GM12878 (cell line): ENCODE data around the gene ALDH3A2. TPM values are rescaled to one million over a fixed set of nuclear protein-coding genes. Genes with fewer than 3 reads are reported as not detected.

ENCODE experiments used
- ATAC-seq: fragments of 200-7000 bp; cut with Tn5 transposase; 3 replicates; pipeline ENCODE4 v1.9.1; 2020; ENCODE audit warnings: mild to moderate bottlenecking, moderate library complexity
- BruUV-seq: library from RNA; stranded (reverse); fragments of 400-500 nt; replicated peaks from 2 replicates; lab custom pipeline; 2021; lab: Mats Ljungman, UMichigan
- CTCF ChIA-PET: fragments of 300-600 bp; sonication (Branson Sonifier 250); formaldehyde crosslinking; extraction: SDS; loops from one replicate; lab custom pipeline; 2021; ENCODE audit warnings: inconsistent platforms; lab: Yijun Ruan, JAX
- POLR2A ChIA-PET: fragments of 350-600 bp; formaldehyde crosslinking; extraction: SDS; loops from one replicate; lab custom pipeline; 2021; ENCODE audit warnings: inconsistent platforms; lab: Charles Lee
- RAD21 ChIA-PET: fragments of 300-600 bp; sonication (Branson Sonifier 250); formaldehyde crosslinking; loops from one replicate; lab custom pipeline; 2023; ENCODE audit warnings: antibody characterized with exemption; ENCODE audit not compliant: unreplicated experiment; lab: Charles Lee
- SMC1A ChIA-PET: fragments of 300-600 bp; sonication (Branson Sonifier 250); formaldehyde crosslinking; loops from one replicate; lab custom pipeline; 2023; ENCODE audit not compliant: unreplicated experiment, uncharacterized antibody; lab: Charles Lee
- DNase-seq: peaks from one replicate; pipeline ENCODE4 v3.0.0-alpha.2; 2011; ENCODE audit warnings: low read depth, low spot score
- FAIRE-seq: peaks from 3 replicates; lab custom pipeline; 2011; peaks lifted over from hg19 to GRCh38; lab: Jason Lieb, UNC
- H2AFZ ChIP-seq: 2 replicates; pipeline ENCODE4 v1.6.0; 2011; ENCODE audit warnings: low read depth, low read length, control low read depth; ENCODE audit not compliant: control insufficient read depth
- H3K27ac ChIP-seq: 2 replicates; pipeline ENCODE4 v1.5.1; 2011; ENCODE audit warnings: control low read depth; ENCODE audit not compliant: control insufficient read depth, insufficient read depth
- H3K27me3 ChIP-seq, 2 experiments: replicated peaks in 1 of 2; 2 replicates each; pipeline versions ENCODE4 v1.6.0 to v1.6.1; 2011; ENCODE audit warnings: low read length in 1 of 2; ENCODE audit not compliant: control insufficient read depth in 2 of 2, insufficient read depth in 2 of 2
- H3K36me3 ChIP-seq, 2 experiments: 2 replicates each; pipeline ENCODE4 v1.5.1; 2011; ENCODE audit warnings: low read length in 1 of 2; ENCODE audit not compliant: control insufficient read depth in 2 of 2, insufficient read depth in 2 of 2
- H3K4me1 ChIP-seq: 2 replicates; pipeline ENCODE4 v1.6.1; 2011; ENCODE audit warnings: mild to moderate bottlenecking, low read length, moderate library complexity, mixed read lengths; ENCODE audit not compliant: control insufficient read depth, insufficient read depth
- H3K4me2 ChIP-seq: 2 replicates; pipeline ENCODE4 v1.6.0; 2011; ENCODE audit warnings: control low read depth; ENCODE audit not compliant: control insufficient read depth, insufficient read depth
- H3K4me3 ChIP-seq: fragments of 200-600 bp; sonication (generic); 2 replicates; pipeline ENCODE4 v1.5.1; 2016
- H3K79me2 ChIP-seq: 2 replicates; pipeline ENCODE4 v1.6.0; 2011; ENCODE audit warnings: low read length; ENCODE audit not compliant: control insufficient read depth, insufficient read depth
- H3K9ac ChIP-seq: 2 replicates; pipeline ENCODE4 v1.8.0; 2011; ENCODE audit warnings: low read length, control low read depth, mixed read lengths; ENCODE audit not compliant: control insufficient read depth, insufficient read depth
- H3K9me3 ChIP-seq: replicated peaks from 3 replicates; pipeline ENCODE4 v1.5.1; 2011; ENCODE audit warnings: mild to moderate bottlenecking, low read length; ENCODE audit not compliant: control insufficient read depth, insufficient read depth
- H4K20me1 ChIP-seq: 2 replicates; pipeline ENCODE4 v1.6.0; 2011; ENCODE audit not compliant: control insufficient read depth, insufficient read depth
- BCL3 ChIP-seq: IDR thresholded peaks from 2 replicates; pipeline ENCODE4 v1.6.1; 2011; ENCODE audit warnings: borderline replicate concordance, low read depth, mild to moderate bottlenecking, moderate library complexity, low read length; ENCODE audit not compliant: insufficient read depth, poor library complexity, severe bottlenecking
- ETV6 ChIP-seq, 2 experiments: fragments of 450-650 bp in 1 of 2; IDR thresholded peaks in 1 of 2; conservative IDR thresholded peaks in 1 of 2; 2 replicates each; pipeline ENCODE4 v1.6.1; 2014; ENCODE audit warnings: antibody characterized with exemption in 1 of 2, borderline replicate concordance in 1 of 2, low read depth in 1 of 2, mild to moderate bottlenecking in 1 of 2, moderate library complexity in 1 of 2
- EZH2 ChIP-seq: IDR thresholded peaks from 2 replicates; pipeline ENCODE4 v1.6.1; 2012; ENCODE audit warnings: low read depth, mild to moderate bottlenecking, control low read depth, inconsistent platforms, low read length, borderline replicate concordance; ENCODE audit not compliant: control insufficient read depth
- FOXK2 ChIP-seq: fragments of 450-650 bp; IDR thresholded peaks from 2 replicates; pipeline ENCODE4 v1.6.1; 2017; ENCODE audit warnings: mild to moderate bottlenecking, moderate library complexity
- MXI1 ChIP-seq: fragments of 150-350 bp; IDR thresholded peaks from 2 replicates; pipeline ENCODE4 v1.6.1; 2011; ENCODE audit warnings: low read depth, mild to moderate bottlenecking, inconsistent platforms, low read length, improper control_type of control experiment
- NRF1 ChIP-seq: conservative IDR thresholded peaks from 2 replicates; pipeline ENCODE4 v1.6.1; 2011; ENCODE audit warnings: mild to moderate bottlenecking, low read depth, low read length, improper control_type of control experiment
- RBBP5 ChIP-seq: fragments of 200-600 bp; sonication (generic); conservative IDR thresholded peaks from 2 replicates; pipeline ENCODE4 v1.6.1; 2016
- RFX5 ChIP-seq: IDR thresholded peaks from 2 replicates; pipeline ENCODE4 v1.6.1; 2011; ENCODE audit warnings: low read depth, low read length, improper control_type of control experiment
- SPI1 ChIP-seq: IDR thresholded peaks from 2 replicates; pipeline ENCODE4 v1.6.1; 2011; ENCODE audit warnings: low read depth, mild to moderate bottlenecking, low read length, moderate library complexity, borderline replicate concordance; ENCODE audit not compliant: insufficient read depth
- SREBF2 ChIP-seq: IDR thresholded peaks from 2 replicates; pipeline ENCODE4 v1.6.1; 2012; ENCODE audit warnings: mild to moderate bottlenecking, low read length
- TAF1 ChIP-seq: IDR thresholded peaks from 2 replicates; pipeline ENCODE4 v1.6.1; 2011; ENCODE audit warnings: mild to moderate bottlenecking, low read depth, low read length, borderline replicate concordance
- TCF7 ChIP-seq: IDR thresholded peaks from 2 replicates; pipeline ENCODE4 v1.6.1; 2014; ENCODE audit warnings: antibody characterized with exemption, borderline replicate concordance
- WGBS: methylation state at CpG from one replicate; pipeline ENCODE4 v1.1.6; 2016; ENCODE audit warnings: low lambda C conversion rate; ENCODE audit not compliant: insufficient replicate concordance, insufficient coverage; ENCODE audit errors: missing lambda C conversion rate; 5-methylcytosine and 5-hydroxymethylcytosine counted together
- in situ Hi-C: fragments of 300-500 bp; cut with MboI; formaldehyde crosslinking; loops from 9 replicates; pipeline ENCODE4 v1.14.3; 2018; ENCODE audit warnings: mixed read lengths
- intact Hi-C: fragments of 100-400 bp; cut with micrococcal nuclease; formaldehyde crosslinking; loops from one replicate; pipeline ENCODE4 v1.14.2; 2022; ENCODE audit not compliant: unreplicated experiment
- polyA plus RNA-seq, 11 experiments: library from polyadenylated mRNA; depleted of rRNA in 4 of 11; unstranded in 6 of 11; stranded (reverse) in 5 of 11; fragments of >200 nt; fragmentation: Nextera tagmentation in 4 of 11; fragmentation: Illumina TruSeq in 1 of 11; extraction: Ambion mirVana in 4 of 11; extraction: Trizol in 1 of 11; gene quantifications; 1 replicate in 1 of 11; 2 replicates in 10 of 11; pipeline versions ENCODE4 v1.2.1 to v1.2.3, GENCODE V29; 2011 to 2016; ENCODE audit warnings: inconsistent platforms in 2 of 11, missing spikeins in 2 of 11, low read depth in 1 of 11
- total RNA-seq, 4 experiments: library from RNA; depleted of rRNA in 3 of 4; stranded (reverse); fragments of >200 nt in 3 of 4; fragmentation: Illumina TruSeq in 1 of 4; extraction: Trizol in 1 of 4; gene quantifications; 2 replicates each; pipeline versions ENCODE4 v1.2.1 to v1.2.3, GENCODE V29; 2013 to 2021
- TF ChIP-seq, protein P1 (sequence below): fragments of 450-650 bp; IDR thresholded peaks from 2 replicates; pipeline ENCODE4 v1.6.1; 2017; ENCODE audit warnings: mild to moderate bottlenecking, moderate library complexity

The ALDH3A2 gene
- total and polyA plus RNA-seq, 10 of the 15 experiments (the other 5 are each of a cell fraction or from before 2014, with no cell fraction given) = 5.0 to 37.0 (median 26.1) TPM

GRCh38 chr17:19706791-19707727 is 58.5 kb downstream of the ALDH3A2 start (continued):
- TF ChIP-seq, protein P1, sequence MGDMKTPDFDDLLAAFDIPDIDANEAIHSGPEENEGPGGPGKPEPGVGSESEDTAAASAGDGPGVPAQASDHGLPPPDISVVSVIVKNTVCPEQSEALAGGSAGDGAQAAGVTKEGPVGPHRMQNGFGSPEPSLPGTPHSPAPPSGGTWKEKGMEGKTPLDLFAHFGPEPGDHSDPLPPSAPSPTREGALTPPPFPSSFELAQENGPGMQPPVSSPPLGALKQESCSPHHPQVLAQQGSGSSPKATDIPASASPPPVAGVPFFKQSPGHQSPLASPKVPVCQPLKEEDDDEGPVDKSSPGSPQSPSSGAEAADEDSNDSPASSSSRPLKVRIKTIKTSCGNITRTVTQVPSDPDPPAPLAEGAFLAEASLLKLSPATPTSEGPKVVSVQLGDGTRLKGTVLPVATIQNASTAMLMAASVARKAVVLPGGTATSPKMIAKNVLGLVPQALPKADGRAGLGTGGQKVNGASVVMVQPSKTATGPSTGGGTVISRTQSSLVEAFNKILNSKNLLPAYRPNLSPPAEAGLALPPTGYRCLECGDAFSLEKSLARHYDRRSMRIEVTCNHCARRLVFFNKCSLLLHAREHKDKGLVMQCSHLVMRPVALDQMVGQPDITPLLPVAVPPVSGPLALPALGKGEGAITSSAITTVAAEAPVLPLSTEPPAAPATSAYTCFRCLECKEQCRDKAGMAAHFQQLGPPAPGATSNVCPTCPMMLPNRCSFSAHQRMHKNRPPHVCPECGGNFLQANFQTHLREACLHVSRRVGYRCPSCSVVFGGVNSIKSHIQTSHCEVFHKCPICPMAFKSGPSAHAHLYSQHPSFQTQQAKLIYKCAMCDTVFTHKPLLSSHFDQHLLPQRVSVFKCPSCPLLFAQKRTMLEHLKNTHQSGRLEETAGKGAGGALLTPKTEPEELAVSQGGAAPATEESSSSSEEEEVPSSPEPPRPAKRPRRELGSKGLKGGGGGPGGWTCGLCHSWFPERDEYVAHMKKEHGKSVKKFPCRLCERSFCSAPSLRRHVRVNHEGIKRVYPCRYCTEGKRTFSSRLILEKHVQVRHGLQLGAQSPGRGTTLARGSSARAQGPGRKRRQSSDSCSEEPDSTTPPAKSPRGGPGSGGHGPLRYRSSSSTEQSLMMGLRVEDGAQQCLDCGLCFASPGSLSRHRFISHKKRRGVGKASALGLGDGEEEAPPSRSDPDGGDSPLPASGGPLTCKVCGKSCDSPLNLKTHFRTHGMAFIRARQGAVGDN = no peak
- TF ChIP-seq, all 136 proteins: peak for 0

- Histone ChIP-seq H2AFZ (no peak overlapping the region), H3K79me2 (no peaks in the 10 kb centered on the region), H3K36me3 (no peaks in the 10 kb centered on the region), H3K4me3 (no peak overlapping the region), H3K4me2 (no peak overlapping the region), H4K20me1 (no peaks in the 10 kb centered on the region), H3K4me1 (no peaks in the 10 kb centered on the region), H3K27ac (no peak overlapping the region), H3K27me3 (no peaks in the 10 kb centered on the region), H3K9me3 (no peaks in the 10 kb centered on the region), H3K9ac (no peak overlapping the region)
- intact Hi-C loops = no loop called here
- 27% methylated on average over 11 of the region's 11 CpGs for WGBS
- ATAC-seq (no peak), DNase-seq (no peak), FAIRE-seq (no peak)
- ChIA-PET RAD21 (no interaction called here), SMC1A (no interaction called here), POLR2A (no interaction called here), CTCF (no interaction called here)
- BruUV-seq = no TSS peak
- in situ Hi-C loops = no loop called here
- no peak for TF ChIP-seq BCL3
- TF ChIP-seq RFX5 = no peak
- no peak for TF ChIP-seq MXI1
- TF ChIP-seq SPI1 = no peak
- no peak for TF ChIP-seq TCF7
- no peak for TF ChIP-seq NRF1
- TF ChIP-seq SREBF2 = no peak
- TF ChIP-seq TAF1 = no peak
- TF ChIP-seq FOXK2 = no peak
- TF ChIP-seq EZH2 = no peak
- no peak for TF ChIP-seq RBBP5
- TF ChIP-seq ETV6 (conservative IDR thresholded peaks at IDR 0.05 in 1 of 2, IDR thresholded peaks at IDR 0.05 in 1 of 2; ENCODE audit: borderline replicate concordance in 1 of 2, low read depth in 1 of 2) = no peak
These were observed 59.2 kb downstream of the ALDH3A2 start for GRCh38 chr17:19707728-19708221.
